GM18909 (cell line): Measurements from ENCODE around the gene FRK.
A peak's percentile ranks its signal among the peaks of the same experiment; 100 is the strongest.
"Not testable (repeated sequence)": the region's sequence is repeated elsewhere in the genome, so short reads cannot be mapped to it uniquely, and the experiment has no call there.

Experiments used
- ATAC-seq: cut with Tn5 transposase; IDR thresholded peaks from one replicate; pipeline ENCODE4 v1.9.1; 2021; ENCODE audit warnings: mild to moderate bottlenecking; ENCODE audit not compliant: unreplicated experiment, poor library complexity

FRK gene

DNA sequence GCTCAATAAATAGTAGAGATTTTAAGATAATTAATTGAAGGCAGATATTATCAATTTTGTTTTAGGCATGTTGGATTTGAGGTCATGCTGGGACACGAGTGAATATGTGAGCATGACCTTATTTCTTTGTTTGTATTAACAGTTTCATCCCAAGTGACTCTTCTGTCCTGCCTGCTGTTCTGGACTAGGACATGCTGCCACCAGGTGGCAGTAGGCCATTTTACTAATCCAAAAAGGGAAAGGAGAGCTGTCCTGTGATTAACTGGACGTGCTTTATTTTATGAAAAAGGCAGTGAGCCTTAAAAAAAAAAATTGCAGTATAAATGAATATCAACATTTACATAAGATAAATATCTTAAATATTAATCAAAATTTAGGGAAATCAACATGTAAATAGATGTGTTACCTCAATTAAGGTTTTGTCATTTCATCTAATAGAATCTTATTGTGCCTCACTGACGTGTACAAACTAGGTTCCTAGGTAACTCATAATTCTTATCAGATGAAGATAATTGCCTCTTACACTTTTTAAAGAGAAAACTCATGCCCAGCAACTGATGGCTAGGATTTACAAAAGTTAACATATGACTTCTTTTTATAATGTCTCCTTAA, 49.8 kb downstream of the FRK start:
- ATAC-seq, result peak; percentile 42

DNA sequence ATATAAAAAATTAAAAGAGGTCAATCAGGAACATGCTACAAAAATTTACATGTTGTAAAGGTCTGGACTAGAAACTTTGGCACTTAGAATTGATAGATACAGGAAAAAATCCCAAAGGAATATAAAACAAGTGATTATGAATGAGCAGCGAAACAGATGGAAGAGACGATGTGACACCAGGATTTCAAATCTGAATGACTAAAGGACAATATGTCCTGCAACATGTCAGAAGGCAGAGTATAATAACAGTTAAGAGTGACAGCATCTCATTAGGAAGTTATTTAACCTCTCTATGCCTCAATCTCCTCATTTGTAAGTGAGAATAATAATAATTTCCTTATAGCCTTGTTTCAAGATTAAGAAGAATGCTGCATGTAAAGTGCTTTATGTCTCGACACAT, 50.3 kb downstream of the FRK start:
- no peak for ATAC-seq

DNA sequence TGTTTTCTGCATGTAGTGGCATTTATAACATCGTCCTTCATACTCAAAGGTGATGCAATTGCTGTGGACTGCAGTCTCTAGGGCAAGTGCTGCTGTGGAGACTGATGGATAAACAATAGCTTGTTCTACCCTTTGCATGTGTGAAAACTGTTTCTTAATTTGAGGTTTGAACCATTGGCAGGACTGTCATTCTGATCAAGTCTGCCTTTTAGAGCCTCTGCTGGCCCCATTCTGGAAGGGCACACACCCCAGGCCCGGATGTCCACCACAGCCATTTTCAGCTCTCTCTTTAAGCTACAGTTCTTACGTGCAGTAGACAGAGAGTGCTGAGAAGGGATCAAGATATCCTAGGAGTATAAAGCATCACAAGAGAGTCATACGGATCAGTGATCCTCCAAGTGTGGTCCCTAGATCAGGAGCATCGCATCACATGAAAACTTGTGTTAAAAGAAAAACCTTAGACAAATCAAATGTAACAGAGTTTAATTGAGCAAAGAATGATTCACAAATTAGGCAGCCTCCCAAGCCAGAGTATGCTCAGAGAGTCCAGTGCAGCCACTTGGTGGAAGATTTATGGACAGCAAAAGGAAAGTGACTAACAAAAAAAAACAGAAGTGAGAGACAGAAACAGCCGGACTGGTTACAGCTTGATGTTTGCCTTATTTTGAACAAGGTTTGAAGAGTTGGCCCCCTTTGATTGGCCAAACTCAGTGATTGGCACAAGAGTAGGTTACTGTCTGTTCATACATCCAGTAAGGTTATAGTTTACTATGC, 52.0 kb downstream of the FRK start:
- peak; percentile 63 for ATAC-seq

DNA sequence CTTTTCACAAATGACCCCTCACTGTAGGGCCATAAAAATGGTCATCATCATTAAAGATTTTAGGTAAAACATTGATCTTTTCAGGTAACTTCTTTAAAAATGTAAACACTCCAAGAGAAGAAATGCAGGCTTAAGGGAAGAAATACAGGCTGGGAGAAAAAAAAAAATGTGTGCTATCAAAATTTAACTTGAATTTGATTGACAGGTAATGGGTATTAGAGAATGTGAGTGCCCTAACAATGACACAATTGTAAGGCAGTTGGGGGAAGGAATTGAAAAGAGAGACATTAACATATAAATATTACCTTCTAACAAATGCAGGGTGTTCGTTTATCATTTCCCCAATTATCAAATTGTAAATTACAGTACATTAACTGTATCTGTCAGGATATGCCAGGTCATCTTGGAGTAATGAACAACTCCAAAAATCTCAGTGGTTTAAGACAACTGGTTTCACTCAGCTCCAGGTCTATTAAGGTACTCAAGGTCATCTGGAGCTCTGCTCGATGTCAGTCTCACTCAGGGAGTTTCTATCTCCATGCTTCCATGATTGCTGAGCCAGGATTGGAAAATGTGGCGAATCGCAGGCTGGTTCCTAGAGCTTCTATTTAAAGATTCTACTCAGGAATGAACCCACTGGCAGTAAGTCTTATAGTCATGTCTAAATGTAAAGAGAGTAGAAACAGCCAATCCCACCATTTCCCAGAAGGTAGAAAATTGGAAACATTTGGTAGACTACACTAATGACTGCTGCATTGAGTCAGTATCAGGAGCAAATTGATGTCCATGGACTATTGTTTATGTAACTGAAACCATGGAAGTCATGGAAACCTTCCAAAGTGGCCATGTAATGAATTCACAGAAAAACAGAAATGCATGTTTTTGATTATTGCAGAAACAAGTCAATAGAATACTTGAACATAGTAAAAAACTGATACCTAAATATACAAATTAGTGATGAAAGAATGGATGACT, 55.6 kb downstream of the FRK start:
- ATAC-seq, result no peak

DNA sequence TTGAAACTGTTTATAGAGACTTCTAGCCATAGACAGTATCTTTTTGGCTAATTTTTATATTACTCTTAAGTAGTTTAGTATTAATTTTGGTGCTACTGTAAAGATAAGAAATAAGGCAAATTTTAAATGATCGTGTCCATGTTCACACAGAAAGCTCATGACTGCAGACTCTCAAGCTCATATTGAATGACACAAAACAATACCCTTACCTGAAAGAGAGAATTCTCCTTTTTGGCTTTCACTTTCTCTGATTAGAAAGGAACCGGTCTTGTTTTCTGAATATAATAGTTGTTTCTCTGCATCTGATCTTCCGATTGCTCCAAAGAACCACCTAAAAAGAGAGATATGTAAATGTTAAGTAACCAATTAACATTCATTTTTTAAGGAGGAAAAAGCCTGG, 57.0 kb downstream of the FRK start:
- peak; percentile 89 for ATAC-seq

DNA sequence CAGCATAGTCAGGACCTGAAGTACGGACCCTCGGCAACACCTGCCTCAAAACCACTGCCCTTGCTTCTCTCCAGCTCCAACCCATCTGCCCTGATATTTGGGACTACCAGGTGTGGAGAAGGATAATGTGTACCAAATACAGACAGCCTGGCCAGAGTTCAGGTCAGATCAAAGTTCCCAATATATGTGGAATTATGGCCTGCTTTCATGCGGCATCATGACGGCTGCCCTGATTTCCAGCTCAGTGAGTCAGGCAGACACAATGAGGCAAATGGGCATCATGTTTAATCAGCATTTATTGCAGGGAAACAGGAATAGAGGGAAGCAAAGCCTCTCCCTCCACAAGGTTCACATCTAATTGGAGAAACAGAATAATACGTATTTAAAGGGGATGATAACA, 57.9 kb downstream of the FRK start:
- no peak for ATAC-seq

DNA sequence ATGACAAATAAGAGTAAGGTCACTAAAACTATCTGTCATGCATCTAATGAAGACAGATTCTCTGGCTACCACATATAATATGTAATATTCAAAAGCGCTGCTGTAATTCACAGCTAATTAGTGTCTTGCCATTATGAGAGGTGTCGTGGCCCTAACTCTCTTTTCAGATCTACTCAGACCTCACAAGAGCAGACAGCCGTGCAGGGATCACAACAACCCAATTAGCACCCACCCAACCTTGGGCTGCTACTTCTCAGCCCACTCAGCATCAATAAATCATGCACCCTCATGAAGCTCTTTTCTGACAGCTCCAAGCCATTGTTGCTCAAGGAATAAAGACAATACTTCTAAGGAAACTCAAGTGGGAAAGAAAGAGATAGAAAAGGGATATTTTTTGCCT, 61.5 kb downstream of the FRK start:
- ATAC-seq, result no peak

DNA sequence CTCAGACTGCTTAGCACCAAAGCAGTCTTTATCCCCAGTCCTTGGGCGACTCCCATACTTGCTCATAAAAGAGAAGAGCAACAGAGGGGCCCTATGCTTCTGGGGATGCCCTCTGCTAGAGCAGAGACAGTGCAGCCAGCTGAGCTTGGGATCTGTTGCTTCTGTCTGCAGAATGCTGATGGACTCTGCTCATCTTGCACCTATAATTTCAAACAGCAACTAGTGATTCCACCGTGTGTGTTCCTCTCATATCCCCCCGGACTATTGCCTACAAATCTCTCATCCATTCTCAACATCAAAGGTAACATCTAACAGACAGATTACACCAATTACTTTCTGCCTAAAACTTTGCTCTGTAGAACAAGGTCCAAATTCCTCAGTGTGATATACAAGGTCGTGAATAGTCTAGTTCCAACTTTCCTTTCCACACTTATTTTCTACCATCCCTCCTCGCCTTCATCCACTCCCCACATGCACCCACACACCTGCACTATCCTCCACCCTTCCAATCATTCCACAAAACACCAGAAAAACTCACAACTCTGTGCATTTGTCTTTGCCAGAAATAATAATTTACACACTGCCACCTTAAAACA, 62.6 kb downstream of the FRK start:
- no peak for ATAC-seq

DNA sequence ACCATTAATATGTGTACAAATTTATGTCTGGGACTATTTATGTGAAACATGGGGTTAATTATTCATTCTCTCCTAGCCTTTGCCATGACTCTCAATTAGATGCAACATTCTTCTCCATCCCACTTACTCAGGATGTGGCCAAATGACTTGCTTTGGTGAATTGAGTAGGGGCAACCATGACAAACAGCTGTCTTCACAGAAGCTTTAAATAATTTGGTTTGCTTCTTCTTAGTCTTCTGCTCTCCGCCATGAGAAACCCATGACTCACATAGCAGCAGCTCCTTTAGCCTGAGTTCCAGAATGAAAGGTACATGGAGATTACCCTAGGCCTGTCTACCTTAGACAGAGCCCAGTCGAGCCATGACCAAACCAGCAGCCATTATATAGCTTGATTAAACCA, 74.7 kb downstream of the FRK start:
- no peak for ATAC-seq

DNA sequence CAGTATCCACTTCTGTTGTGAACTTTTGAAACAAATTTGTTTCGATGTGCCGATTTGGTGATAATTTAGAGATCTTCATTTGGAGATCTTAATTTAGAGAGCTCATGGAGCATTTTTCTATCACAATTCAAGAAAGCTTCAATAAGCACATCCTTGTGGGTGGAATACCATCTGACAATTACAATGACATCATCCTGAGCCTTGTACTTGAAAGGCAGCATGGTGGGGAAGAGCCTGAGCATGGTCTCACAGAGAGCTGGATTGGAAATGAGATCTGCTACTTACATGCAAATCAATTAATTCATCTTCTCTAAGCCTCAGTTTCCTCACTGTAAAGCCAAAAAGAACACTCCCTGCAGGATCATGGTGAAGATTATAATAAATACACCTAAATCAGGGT, 75.9 kb downstream of the FRK start:
- no peak for ATAC-seq

DNA sequence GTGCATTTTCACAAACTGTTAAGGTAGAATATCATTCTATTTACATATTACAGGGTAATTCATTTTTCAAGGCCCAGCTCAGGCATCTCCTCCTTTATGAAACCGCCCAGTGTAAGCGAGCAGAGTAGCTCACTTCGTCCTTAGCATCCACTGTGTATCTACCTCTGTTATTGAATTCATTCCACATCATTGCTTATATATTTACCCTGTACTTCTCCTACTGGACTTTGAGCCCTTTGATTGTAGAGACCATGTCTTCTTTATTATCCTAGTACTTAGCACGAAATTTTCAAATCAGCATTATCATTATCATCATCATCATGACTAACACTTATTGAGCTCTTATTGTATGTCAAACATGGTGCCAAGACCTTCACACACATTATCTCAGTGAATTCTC, 76.7 kb downstream of the FRK start:
- ATAC-seq, result no peak

DNA sequence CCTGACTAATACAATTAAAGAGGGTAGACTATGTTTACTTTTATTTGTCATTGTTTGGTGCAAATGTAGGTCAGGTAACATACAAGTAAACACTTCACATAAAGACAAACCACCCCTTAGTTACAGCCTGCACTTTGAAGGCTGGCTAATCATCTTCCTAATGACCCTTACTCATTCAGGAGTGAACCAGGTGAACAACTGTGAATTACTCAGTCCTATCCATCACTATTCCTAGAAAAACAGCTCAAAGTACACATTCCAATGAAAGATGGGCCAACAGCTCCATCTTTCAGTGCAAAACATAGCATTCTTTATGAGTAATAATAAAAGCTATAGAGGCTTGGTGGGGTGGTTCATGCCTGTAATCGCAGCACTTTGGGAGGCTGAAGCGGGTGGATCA, 78.2 kb downstream of the FRK start:
- ATAC-seq, result no peak

DNA sequence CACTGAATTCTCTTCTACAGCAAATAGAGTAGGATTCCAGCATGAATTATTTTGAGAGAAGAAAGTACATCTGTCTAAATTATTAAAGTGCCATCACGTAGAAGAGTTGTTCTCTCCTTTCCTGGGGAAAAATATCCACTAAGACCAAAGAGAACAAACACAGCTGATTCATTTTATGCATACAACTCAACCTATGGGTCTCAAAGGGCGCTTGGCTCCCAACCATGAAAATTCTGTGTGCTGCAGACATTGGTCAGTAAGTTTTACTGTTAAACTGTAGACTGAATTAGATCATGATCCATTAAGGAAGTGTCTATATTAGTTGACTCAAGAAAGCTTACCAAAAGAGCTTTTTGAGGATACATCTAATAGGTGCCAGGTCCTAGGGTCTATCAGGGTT, 83.5 kb downstream of the FRK start:
- ATAC-seq, result no peak

DNA sequence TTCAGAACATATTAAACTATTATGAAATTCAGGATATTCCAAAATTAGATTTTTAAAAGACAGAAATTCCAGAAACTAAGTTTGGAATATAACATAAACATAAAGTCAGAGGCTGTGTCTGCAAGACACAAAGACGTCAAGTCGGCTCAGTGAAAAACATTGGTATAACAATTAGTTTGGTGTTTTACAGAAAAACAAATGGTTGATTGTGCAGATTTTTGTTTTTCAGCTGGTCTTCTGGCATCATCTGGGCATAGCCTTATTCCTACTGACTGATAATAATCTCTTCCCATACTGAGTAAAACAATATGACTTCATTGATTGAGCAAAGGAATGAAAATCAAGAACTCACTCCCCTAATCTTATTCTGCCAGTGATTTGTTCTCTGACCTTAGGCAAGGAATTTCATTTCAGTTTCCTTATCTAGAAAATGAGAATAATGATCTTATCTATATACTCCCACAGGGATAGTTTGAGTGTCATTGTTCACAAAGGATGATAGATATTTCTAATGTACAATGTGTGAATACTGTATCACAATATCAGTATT, 84.3 kb downstream of the FRK start:
- no peak for ATAC-seq

DNA sequence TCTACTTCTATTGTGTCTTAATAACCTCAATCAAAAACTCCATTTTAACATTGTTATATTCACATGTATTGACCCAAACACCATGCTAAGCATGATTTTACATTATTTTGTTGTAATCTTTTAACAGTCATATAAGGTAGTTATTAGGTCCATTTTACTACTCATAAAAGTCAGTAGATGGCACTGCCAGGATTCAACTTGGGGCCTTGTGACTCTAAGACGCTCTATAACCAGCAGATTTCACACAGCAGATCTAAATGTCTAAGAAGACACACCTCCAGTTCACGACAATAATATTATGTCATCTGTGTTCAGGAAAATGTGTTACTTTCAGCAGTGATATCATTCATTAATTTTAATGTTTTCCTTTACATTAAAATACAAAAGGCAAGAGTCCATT, 88.0 kb downstream of the FRK start:
- no peak for ATAC-seq

DNA sequence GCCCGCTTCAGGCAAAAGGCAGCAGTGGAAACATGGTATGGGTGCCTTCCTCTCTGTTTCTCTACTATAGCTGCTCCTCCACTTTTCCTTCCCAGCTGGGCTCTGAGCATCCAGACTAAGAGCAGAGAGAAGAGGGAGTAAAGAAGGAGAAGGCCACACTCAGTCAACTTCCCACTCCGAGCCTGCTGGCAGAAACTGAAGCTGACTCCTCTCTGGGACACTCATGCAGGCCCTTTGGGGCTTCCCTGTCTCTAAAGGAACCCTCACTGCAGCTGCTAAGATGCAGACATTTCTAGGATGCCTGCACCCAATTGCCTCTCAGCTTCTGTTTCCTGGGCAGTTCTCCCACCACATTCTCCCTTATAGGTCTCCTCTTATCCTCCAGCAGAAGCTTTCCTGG, 88.9 kb downstream of the FRK start:
- ATAC-seq, result no peak

DNA sequence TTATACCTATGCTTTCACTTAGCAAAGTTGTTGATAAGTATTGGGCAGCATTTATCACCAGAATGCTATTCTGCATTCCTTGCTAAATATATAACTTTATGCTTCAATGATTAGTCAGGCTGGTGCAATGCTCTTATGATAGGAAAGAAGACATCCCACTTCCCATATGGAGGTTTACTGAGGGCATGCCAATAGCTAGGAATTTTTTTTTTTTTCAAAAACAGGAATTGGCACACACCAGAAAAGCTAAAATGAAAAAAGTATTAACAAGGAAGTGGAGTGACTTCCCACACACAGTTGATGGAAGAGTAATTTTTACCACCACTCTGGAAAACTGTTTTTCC, 90.8 kb downstream of the FRK start:
- no peak for ATAC-seq

DNA sequence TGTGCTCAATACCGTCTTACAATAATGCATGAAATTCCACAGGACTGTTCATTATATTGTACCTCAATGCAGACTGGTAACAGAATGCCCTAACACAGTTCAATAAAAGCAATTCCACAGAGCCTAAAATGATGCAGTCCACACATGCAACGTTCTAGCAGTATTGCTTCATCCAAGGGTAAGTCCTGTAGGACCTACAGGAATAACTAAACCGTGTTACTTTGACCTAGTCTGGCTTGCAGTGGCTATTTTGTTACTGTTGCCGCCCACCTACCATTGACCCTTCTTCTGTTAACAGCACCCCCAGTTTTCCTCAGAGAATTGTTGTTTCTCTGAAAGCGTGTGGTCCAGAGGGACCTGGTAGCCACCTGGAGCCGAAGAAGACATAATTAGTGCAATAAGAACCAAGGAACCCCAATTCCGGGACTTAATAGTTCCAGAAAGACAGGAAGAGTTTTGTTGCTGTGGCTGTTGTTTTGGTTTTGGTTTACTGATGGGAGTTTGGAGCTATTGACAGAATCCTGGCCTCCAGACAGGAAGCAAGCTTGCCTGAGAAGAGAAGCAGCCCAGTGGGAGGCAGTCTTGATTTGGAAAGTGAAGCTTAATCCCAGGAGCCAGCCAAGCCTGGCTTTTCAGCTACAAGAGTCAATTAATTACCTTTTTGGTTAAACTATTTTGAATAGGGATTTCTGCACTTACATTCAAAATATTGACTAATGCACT, 91.3 kb downstream of the FRK start:
- ATAC-seq, result no peak

DNA sequence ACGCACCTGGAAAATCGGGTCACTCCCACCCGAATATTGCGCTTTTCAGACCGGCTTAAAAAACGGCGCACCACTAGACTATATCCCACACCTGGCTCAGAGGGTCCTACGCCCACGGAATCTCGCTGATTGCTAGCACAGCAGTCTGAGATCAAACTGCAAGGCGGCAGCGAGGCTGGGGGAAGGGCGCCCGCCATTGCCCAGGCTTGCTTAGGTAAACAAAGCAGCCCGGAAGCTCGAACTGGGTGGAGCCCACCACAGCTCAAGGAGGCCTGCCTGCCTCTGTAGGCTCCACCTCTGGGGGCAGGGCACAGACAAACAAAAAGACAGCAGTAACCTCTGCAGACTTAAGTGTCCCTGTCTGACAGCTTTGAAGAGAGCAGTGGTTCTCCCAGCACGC, 100.4 kb downstream of the FRK start:
- not testable (repeated sequence) for ATAC-seq

DNA sequence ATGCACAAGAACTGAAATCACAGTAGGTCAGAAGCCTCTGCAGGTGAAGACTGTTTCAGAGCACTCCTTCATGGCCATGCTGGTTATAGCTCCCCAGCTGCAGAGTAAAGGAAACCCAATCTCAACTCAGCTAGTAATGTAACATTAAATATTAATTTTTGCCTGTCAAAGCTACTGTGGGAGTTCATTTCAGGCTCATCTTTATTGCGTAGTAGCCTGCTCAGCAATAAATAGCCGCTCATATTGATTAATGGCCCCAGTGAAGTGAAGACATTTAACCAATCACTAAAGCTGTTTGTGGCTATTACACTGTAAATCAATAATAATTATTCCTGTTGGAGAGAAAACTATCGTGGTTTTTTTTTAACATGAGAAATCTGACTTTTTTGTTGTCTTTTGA, 101.7 kb downstream of the FRK start:
- ATAC-seq, result no peak
